GM19452 (cell line): ENCODE measurements around the gene CPZ.

ENCODE experiments used
- ATAC-seq: cut with Tn5 transposase; IDR thresholded peaks from one replicate; pipeline ENCODE4 v1.9.1; 2021; ENCODE audit not compliant: unreplicated experiment

Gene CPZ

GRCh38 chr4:8592366-8593263 is at the start of gene CPZ:
Gene CPZ (plus strand): TSS chr4:8592765. CDS start chr4:8592834, 69 bp downstream.
- ATAC-seq: no peak

DNA sequence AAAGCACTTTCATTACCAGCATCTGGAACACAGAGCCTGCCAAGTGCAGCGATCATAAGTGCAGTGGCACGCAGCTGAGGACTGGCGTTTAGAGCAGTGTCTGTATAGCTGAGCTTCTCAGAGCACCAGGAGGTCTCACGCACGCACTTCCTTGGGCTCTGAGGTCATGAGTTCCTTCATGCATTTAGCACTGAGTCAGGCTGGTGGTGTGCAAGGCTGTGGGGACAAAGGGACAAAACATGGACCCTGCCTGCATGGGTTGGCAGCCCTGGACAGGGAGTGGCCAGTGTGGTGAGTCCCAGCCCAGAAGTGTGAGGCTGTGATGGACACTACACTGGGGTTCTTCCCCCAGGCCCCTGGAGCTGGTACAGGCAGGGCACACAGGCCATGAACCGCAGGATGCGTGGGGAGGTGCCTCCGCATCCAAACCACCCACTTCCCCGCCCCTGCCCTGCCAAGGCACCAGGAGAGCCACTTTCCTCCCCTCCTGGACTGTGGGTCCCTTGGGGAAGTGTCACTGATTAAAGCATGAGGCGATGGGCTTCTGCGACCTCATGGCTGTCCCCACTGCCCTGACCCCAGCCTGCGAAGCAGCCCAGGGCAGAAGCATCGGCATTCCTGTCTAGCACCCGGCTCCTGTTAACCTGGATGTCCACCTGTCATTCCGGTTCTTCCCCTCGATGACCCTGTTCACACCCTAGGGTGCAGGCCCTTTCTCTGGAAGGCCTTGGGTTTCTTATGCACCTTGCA is 49.6 kb upstream of the CPZ start:
- no peak for ATAC-seq

- ATAC-seq: no peak
These were observed 48.9 kb upstream of the CPZ start for GRCh38 chr4:8543623-8544022.

DNA sequence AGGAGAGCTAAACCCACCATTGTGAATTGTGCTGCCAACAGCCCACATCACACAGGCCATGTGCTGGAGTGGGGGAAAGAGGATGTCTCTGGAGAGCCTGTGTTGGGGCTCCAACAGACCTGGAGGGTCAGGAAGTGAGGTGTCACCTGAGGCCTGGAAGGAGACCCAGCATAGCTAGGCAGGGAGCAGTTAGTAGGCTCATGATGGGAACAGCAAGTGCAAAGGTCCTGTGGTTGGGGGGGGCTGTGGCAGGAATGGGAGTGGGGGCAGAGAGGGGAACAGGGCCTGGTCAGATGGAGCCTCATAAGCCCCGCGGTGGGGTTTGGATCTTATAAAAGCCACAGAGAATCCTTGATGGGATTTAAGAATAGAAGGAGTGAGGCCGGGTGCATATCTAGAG is 48.3 kb upstream of the CPZ start:
- no peak for ATAC-seq

- no peak for ATAC-seq
These were observed 47.7 kb upstream of the CPZ start for GRCh38 chr4:8544741-8545438.

- ATAC-seq: no peak
These were observed 47.2 kb upstream of the CPZ start for GRCh38 chr4:8545439-8545765.

DNA sequence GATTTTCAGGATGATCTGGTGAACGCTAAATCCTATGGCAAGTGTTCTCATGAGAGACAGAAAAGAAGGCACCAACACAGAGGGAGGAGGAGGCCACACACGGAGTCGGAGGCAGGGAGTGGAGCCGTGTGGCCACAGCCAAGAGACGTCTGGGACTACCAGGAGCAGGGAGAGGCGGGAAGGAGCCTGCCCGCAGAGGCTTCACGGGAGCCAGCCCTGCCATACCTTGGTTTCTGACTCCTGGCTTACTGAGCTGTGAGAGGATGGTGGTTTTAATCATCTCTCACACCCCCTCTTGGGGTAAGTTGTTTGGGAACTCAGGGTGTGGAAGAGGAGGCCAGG is 45.8 kb upstream of the CPZ start:
- no peak for ATAC-seq

- ATAC-seq: no peak
These were observed 45.3 kb upstream of the CPZ start for GRCh38 chr4:8547108-8547911.

DNA sequence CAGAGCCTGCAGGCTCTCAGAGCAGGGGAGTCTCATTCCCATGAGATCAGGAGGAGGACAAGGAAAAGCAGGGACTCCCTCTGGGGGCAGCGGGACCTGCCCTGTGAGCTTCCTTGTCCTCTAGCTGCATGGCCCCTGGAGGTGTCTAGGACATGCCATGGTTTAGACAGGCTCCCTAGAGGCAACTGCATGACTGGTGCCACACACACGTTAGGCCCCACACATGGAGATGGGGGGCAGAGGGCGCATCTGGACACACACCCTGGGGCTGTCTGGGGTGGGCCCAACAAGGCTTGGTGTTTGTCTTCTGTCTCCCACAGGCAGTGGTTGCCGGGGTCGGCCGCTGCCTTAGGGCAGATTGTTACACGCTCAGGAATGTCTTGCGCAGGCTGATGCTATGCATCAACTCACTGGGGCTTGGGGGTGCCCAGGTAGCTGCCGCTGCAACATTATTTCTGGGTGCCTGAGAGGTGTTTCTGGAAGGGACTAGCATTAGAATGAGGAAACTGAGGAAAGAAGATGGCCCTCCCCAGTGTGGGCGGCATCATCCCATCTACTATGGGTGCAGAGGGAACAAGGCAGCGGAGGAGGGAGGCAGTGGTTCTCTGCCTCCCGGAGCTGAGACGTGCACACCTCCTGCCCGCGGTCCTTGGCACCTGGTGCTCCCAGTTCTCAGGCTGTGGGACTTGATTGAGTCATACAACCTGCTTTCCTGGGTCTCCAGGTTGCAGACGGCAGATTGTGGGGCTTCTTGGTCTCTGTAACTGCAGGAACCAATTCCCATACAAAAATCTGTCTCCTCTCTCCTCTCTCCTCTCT is 44.4 kb upstream of the CPZ start:
- no peak for ATAC-seq

GRCh38 chr4:8548731-8549351 is 43.7 kb upstream of the CPZ start:
- ATAC-seq: no peak

DNA sequence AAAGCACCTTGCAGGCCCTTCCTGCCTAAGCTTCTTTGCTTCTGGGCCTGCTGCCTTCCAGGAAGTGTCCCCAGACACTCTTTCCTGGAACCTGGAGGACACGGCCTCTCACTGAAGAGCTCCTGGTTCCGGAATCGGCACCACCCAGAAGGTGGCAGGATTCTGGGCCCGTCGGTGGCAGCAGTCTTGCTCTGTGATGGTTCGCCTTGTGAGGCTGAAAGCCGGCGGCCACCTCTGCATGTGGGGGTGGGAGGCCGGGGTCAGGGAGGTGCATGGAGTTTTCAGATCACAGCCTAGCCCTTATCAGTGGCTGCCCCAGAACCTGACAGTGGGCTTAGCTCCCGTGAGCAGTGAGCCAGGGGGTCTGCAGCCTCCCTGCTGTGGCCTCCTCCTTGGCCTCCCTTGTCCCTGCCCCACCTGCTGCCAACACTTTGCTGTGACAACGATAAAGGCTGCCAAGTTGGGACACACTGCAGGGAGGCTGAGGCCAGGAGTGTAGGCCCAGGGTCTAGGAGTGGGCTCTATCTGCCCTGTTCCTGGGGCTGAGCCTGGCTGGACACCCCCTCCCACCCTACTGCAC is 43.1 kb upstream of the CPZ start:
- no peak for ATAC-seq

- no peak for ATAC-seq
These were observed 41.9 kb upstream of the CPZ start for GRCh38 chr4:8550691-8551090.

- no peak for ATAC-seq
These were observed 40.5 kb upstream of the CPZ start for GRCh38 chr4:8552024-8552423.

GRCh38 chr4:8552581-8553205 is 39.9 kb upstream of the CPZ start:
- no peak for ATAC-seq

DNA sequence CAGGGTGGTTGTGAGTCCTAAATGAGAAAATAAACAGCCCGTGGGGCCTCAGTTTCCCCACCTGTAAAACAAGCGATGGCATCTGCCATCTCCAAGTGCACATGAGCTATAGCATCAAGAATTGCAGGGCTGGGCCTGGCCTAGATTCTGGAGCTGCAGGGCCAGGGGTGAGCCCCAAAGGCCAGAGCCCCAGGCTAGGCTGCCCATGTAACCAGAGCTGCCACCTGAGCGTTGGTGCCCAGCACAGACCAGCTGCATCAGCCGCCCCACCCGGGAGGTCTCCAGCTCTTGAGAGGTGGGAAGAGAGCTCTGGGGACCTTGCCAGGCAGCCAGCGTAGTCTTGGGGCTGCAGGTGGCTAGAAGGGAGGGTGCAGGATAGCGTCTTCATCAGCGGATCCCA is 39.3 kb upstream of the CPZ start:
- no peak for ATAC-seq

DNA sequence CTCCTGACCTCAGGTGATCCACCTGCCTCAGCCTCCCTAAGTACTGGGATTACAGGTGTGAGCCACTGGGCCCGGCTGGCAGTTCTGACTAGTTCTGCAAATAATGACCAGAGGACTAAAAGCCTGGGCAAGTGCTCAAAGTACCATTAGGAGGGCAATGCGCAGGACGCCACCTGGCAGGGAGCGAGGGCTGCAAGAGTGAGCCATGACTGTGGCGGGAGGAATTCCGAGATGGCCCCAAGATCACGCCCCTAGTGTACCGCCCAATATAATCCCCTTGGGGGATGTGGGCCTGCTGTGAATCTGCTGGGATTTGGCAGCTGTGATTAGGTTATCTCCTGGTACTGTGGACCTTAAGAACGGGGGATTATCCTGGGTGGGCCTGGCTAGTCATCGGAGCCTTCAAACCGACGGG is 38.6 kb upstream of the CPZ start:
- ATAC-seq: no peak

- ATAC-seq: no peak
These were observed 37.9 kb upstream of the CPZ start for GRCh38 chr4:8554555-8555100.

- ATAC-seq: no peak
These were observed 36.8 kb upstream of the CPZ start for GRCh38 chr4:8555716-8556115.
